ENCODE measurements around the gene GABRR3.

GABRR3 gene

GRCh38 chr3:98029083-98029482, 6.0 kb downstream of the GABRR3 start:
- Histone ChIP-seq H3K36me3 (replicated peaks; ENCODE audit: insufficient read depth, low read length) (no peaks in the 10 kb centered on the region), H4K20me1 (ENCODE audit: insufficient read depth, low read length) (no peaks in the 10 kb centered on the region), H2AFZ (ENCODE audit: low read length) (0 out of 2 replicates have a peak overlapping the region, but pooled peaks have one; percentile 33), H3K4me3 (ENCODE audit: low read length) (no peak overlapping the region), H3K27me3 (replicated peaks; ENCODE audit: insufficient read depth, low read length) (no peaks in the 10 kb centered on the region), H3K27ac (ENCODE audit: low read length) (no peak overlapping the region), H3K79me2 (ENCODE audit: low read length) (no peaks in the 10 kb centered on the region), H3K4me1 (ENCODE audit: low read length) (peaks cover 4% of the 10 kb centered on the region; the same call in 1 of the 2 replicates), H3K9me2 (replicated peaks; ENCODE audit: insufficient read depth, low read length) (no peaks in the 10 kb centered on the region), H3F3A (ENCODE audit: insufficient read depth, low read length) (no peaks in the 10 kb centered on the region), H3K4me2 (ENCODE audit: low read depth, low read length) (no peak overlapping the region), H3K9me3 (replicated peaks; ENCODE audit: insufficient read depth, low read length) (no peaks in the 10 kb centered on the region), H3K9ac (ENCODE audit: low read length) (no peak overlapping the region)
- TF ChIP-seq EZH2 (optimal IDR thresholded peaks at IDR 0.05; ENCODE audit: low read depth, low read length) (no peak), EZH2phosphoT487 (IDR thresholded peaks at IDR 0.05; ENCODE audit: low read length) (no peak), CTCF (IDR thresholded peaks at IDR 0.05; ENCODE audit: low read length) (no peak)
- no peak for DNase-seq

GRCh38 chr3:98027085-98027446, 8.0 kb downstream of the GABRR3 start:
- Histone ChIP-seq H3K9ac (ENCODE audit: low read length) (no peak overlapping the region), H2AFZ (ENCODE audit: low read length) (no peak overlapping the region), H3K4me1 (ENCODE audit: low read length) (peaks cover 4% of the 10 kb centered on the region; the same call in 1 of the 2 replicates), H3K9me3 (replicated peaks; ENCODE audit: insufficient read depth, low read length) (no peaks in the 10 kb centered on the region), H3K27me3 (replicated peaks; ENCODE audit: insufficient read depth, low read length) (no peaks in the 10 kb centered on the region), H4K20me1 (ENCODE audit: insufficient read depth, low read length) (no peaks in the 10 kb centered on the region), H3F3A (ENCODE audit: insufficient read depth, low read length) (no peaks in the 10 kb centered on the region), H3K79me2 (ENCODE audit: low read length) (no peaks in the 10 kb centered on the region), H3K36me3 (replicated peaks; ENCODE audit: insufficient read depth, low read length) (no peaks in the 10 kb centered on the region), H3K4me2 (ENCODE audit: low read depth, low read length) (no peak overlapping the region), H3K27ac (ENCODE audit: low read length) (no peak overlapping the region), H3K9me2 (replicated peaks; ENCODE audit: insufficient read depth, low read length) (no peaks in the 10 kb centered on the region), H3K4me3 (ENCODE audit: low read length) (no peak overlapping the region)
- no peak for DNase-seq
- TF ChIP-seq EZH2phosphoT487 (IDR thresholded peaks at IDR 0.05; ENCODE audit: low read length) (no peak), CTCF (IDR thresholded peaks at IDR 0.05; ENCODE audit: low read length) (no peak), EZH2 (optimal IDR thresholded peaks at IDR 0.05; ENCODE audit: low read depth, low read length) (no peak)

- peaks cover 4% of the 10 kb centered on the region; the same call in 1 of the 2 replicates for H3K4me1 ChIP-seq (ENCODE audit: low read length)
- H3K27me3 ChIP-seq (replicated peaks; ENCODE audit: insufficient read depth, low read length) = no peaks in the 10 kb centered on the region
- H3K27ac ChIP-seq (ENCODE audit: low read length) = no peak overlapping the region
- DNase-seq = no peak
- no peak overlapping the region for H3K9ac ChIP-seq (ENCODE audit: low read length)
- no peaks in the 10 kb centered on the region for H3K9me3 ChIP-seq (replicated peaks; ENCODE audit: insufficient read depth, low read length)
- no peak overlapping the region for H3K4me3 ChIP-seq (ENCODE audit: low read length)
- H3K4me2 ChIP-seq (ENCODE audit: low read depth, low read length) = no peak overlapping the region
- H3K79me2 ChIP-seq (ENCODE audit: low read length) = no peaks in the 10 kb centered on the region
- no peaks in the 10 kb centered on the region for H3K36me3 ChIP-seq (replicated peaks; ENCODE audit: insufficient read depth, low read length)
- no peaks in the 10 kb centered on the region for H4K20me1 ChIP-seq (ENCODE audit: insufficient read depth, low read length)
- no peak overlapping the region for H2AFZ ChIP-seq (ENCODE audit: low read length)
- H3F3A ChIP-seq (ENCODE audit: insufficient read depth, low read length) = 0 out of 2 replicates have a peak, but pooled peaks cover 3% of the 10 kb centered on the region
- TF ChIP-seq EZH2phosphoT487 (IDR thresholded peaks at IDR 0.05; ENCODE audit: low read length) = no peak
- TF ChIP-seq EZH2 (optimal IDR thresholded peaks at IDR 0.05; ENCODE audit: low read depth, low read length) = no peak
- TF ChIP-seq CTCF (IDR thresholded peaks at IDR 0.05; ENCODE audit: low read length) = no peak
- H3K9me2 ChIP-seq (replicated peaks; ENCODE audit: insufficient read depth, low read length) = no peaks in the 10 kb centered on the region
Measured at GRCh38 chr3:98026425-98027084, 8.6 kb downstream of the GABRR3 start.

Data from MM.1S (cell line).